Measurements from ENCODE around the gene KRTAP3-3. TPM values are rescaled to one million over a fixed set of nuclear protein-coding genes. Genes with fewer than 3 reads are reported as not detected.

KRTAP3-3 gene
- total and polyA plus RNA-seq, 7 donors, result not detected

DNA sequence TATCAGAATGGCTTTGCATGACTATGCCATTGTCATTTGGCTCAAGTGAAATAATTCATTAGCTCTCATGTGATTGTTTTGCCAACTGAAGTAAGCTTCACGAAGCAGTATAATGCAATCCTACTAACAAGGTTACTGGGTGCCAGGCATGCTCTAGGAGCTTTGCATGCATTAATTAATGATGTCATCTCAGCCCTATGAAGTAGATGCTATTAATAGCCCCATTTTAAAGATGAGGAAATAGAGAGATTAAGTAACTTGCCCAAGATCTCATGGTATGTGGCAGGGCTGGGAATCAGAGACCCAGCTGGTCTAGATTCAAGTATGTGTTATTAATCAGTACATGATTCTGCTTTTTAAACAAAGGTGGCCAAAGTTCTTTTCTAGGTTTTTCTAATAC is 41.3 kb downstream of the KRTAP3-3 start:
- H3K9me3 ChIP-seq, result no peaks in the 10 kb centered on the region
- WGBS, 3 donors, result 18 to 31% (median 27%) methylated on average over 1 of the region's 1 CpG
- peaks cover 0 to 5% (median 0%) of the 10 kb centered on the region in 3 donors for H3K27me3 ChIP-seq (ENCODE audit: insufficient read depth in 3 of 3, low read length in 2 of 3)
- DNase-seq (no peak), ATAC-seq (peak; percentile 78 to 87 (median 84))
- H3K4me3 ChIP-seq, result no peak overlapping the region
- H3K27ac ChIP-seq, result peak overlapping the region; percentile 68
- peaks cover 9% of the 10 kb centered on the region for H3K4me1 ChIP-seq
- intact Hi-C loops (cut with DNase I), result no loop called here
- no peaks in the 10 kb centered on the region for H3K36me3 ChIP-seq (ENCODE audit: insufficient read depth in 1 of 2, low read depth in 1 of 2)
- TF ChIP-seq, protein P1, sequence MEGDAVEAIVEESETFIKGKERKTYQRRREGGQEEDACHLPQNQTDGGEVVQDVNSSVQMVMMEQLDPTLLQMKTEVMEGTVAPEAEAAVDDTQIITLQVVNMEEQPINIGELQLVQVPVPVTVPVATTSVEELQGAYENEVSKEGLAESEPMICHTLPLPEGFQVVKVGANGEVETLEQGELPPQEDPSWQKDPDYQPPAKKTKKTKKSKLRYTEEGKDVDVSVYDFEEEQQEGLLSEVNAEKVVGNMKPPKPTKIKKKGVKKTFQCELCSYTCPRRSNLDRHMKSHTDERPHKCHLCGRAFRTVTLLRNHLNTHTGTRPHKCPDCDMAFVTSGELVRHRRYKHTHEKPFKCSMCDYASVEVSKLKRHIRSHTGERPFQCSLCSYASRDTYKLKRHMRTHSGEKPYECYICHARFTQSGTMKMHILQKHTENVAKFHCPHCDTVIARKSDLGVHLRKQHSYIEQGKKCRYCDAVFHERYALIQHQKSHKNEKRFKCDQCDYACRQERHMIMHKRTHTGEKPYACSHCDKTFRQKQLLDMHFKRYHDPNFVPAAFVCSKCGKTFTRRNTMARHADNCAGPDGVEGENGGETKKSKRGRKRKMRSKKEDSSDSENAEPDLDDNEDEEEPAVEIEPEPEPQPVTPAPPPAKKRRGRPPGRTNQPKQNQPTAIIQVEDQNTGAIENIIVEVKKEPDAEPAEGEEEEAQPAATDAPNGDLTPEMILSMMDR (IDR thresholded peaks at IDR 0.05), result no peak

DNA sequence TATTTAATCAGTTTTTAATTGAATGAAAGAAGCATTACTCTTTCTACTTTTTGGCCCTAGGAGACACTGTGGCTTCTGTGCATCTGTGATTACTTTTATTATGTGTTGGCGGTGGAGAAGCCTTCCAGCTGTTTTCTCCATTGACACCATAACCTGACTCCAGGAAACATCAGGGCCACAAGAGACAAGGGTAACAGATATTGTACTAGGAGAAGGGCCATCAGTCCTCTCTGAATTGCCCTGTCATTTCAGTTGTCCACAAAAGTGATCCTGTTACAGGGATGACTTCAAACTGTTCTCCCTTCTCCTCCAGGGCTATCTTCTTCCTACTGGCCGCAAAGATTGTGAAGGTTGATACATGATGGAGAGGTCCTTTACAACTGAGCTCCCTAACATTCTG is 41.8 kb downstream of the KRTAP3-3 start:
- Histone ChIP-seq H3K36me3 (ENCODE audit: insufficient read depth in 1 of 2, low read depth in 1 of 2) (no peaks in the 10 kb centered on the region), H3K27me3 (ENCODE audit: insufficient read depth in 3 of 3, low read length in 2 of 3) (peaks cover 0 to 7% (median 0%) of the 10 kb centered on the region in 3 donors), H3K4me3 (no peak overlapping the region), H3K4me1 (peaks cover 9% of the 10 kb centered on the region), H3K27ac (peak overlapping the region; percentile 68), H3K9me3 (no peaks in the 10 kb centered on the region)
- ATAC-seq (peak; percentile 79 to 84 (median 82)), DNase-seq (no peak)
- WGBS, 3 donors, result 18 to 37% (median 29%) methylated on average over 2 of the region's 2 CpGs
- intact Hi-C loops (cut with DNase I), result no loop called here
- TF ChIP-seq, protein P1 (IDR thresholded peaks at IDR 0.05), result no peak

DNA sequence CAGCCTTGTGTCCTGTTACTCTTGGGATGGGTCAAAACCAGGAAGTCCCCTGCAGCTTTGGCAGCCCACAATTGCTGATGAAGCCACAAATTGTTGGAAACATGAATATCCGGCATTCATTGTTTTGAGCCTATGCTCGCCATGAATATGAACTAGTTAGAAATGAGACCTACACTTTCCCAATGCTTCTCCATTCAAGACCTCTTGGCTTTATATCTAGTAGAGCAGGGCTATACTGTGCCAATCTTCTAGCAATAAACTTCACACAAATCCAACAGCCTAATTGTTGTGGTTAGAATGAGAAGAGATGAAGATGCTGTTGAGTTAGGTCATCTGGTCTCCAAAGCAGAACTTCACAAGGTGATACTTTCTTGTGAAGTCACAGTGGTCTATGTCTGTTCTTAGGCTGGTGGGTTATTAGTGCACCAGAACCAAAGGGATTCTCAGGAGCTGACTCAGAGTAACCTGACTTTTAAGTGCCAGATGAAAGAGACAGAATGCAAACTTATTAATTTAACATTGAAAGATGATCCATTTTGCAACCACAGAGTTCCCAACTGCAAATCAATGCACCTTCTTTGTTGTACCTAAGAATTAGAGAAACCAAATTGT is 42.8 kb downstream of the KRTAP3-3 start:
- TF ChIP-seq, protein P1 (IDR thresholded peaks at IDR 0.05), result no peak
- WGBS, 3 donors, result 95 to 97% (median 97%) methylated on average over 2 of the region's 2 CpGs
- Histone ChIP-seq H3K4me3 (no peak overlapping the region), H3K36me3 (ENCODE audit: insufficient read depth in 1 of 2, low read depth in 1 of 2) (no peaks in the 10 kb centered on the region), H3K9me3 (no peaks in the 10 kb centered on the region), H3K27ac (no peak overlapping the region), H3K4me1 (peaks cover 9% of the 10 kb centered on the region), H3K27me3 (ENCODE audit: insufficient read depth in 3 of 3, low read length in 2 of 3) (peaks cover 0 to 17% (median 0%) of the 10 kb centered on the region in 3 donors)
- no peak for ATAC-seq
- no peak for DNase-seq
- intact Hi-C loops (cut with DNase I), result no loop called here

DNA sequence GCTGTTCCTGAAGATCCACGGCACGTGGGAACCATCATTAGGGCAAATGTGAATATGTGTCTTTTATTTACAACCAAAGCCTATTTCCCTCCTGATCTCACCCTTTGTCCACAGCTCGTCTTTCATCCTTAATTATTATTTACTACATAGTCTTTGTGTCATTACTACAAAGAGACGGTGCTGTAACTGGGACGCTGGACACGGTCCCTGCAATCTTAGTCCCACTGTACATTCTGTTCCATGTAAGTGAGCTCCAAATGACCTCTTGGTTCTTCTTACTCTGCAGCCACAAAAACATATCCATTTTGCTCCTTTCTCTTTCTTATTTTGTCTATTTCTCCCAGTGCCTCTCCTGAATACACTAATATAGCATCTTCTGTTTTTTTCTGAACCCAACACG is 43.8 kb downstream of the KRTAP3-3 start:
- no peaks in the 10 kb centered on the region for H3K36me3 ChIP-seq (ENCODE audit: insufficient read depth in 1 of 2, low read depth in 1 of 2)
- ATAC-seq (peak in 2 of 4 donors; percentile 67 to 72), DNase-seq (no peak)
- 44 to 52% (median 51%) methylated on average over 7 of the region's 7 CpGs for WGBS, 3 donors
- TF ChIP-seq, protein P1 (IDR thresholded peaks at IDR 0.05), result no peak
- no peaks in the 10 kb centered on the region for H3K9me3 ChIP-seq
- no peak overlapping the region for H3K4me3 ChIP-seq
- H3K27me3 ChIP-seq (ENCODE audit: insufficient read depth in 3 of 3, low read length in 2 of 3), result peaks cover 0 to 17% (median 3%) of the 10 kb centered on the region in 3 donors
- H3K27ac ChIP-seq, result no peak overlapping the region
- peaks cover 9% of the 10 kb centered on the region for H3K4me1 ChIP-seq
- intact Hi-C loops (cut with DNase I), result no loop called here

DNA sequence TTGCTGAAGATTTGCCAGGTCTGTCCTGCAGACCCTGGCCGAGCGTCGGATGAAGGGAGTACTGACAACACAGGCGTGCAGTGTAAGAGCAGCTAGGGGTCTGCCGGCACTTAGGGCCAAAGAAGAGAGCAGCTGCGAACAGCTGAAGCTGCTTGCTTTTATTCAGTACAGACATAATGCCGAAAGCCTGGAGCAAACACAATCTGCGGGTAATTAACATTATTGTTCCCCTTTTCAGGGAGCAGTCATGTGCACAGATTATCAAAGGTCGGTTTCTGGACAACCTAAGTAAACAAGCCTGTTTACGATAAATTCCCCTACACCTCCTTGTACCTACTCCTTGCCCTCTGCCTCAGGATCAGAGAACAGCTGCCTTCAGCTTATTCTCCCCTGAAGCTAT is 44.5 kb downstream of the KRTAP3-3 start:
- H3K36me3 ChIP-seq (ENCODE audit: insufficient read depth in 1 of 2, low read depth in 1 of 2), result no peaks in the 10 kb centered on the region
- no peak overlapping the region for H3K4me3 ChIP-seq
- DNase-seq (no peak), ATAC-seq (no peak)
- no peaks in the 10 kb centered on the region for H3K9me3 ChIP-seq
- no peak overlapping the region for H3K27ac ChIP-seq
- intact Hi-C loops (cut with DNase I), result no loop called here
- TF ChIP-seq, protein P1 (IDR thresholded peaks at IDR 0.05), result no peak
- peaks cover 9% of the 10 kb centered on the region for H3K4me1 ChIP-seq
- peaks cover 0 to 17% (median 3%) of the 10 kb centered on the region in 3 donors for H3K27me3 ChIP-seq (ENCODE audit: insufficient read depth in 3 of 3, low read length in 2 of 3)
- WGBS, 3 donors, result 22 to 39% (median 26%) methylated on average over 10 of the region's 10 CpGs

Data from psoas muscle (tissue), 8 donors.